ENCODE measurements around the gene PEDS1. TPM values are rescaled to one million over a fixed set of nuclear protein-coding genes. Genes with fewer than 3 reads are reported as not detected.

The PEDS1 gene
- total and polyA plus RNA-seq, 2 of the 8 experiments (the other 6 are each of a cell fraction or from before 2014, with no cell fraction given), result 28.9 to 75.9 TPM

DNA sequence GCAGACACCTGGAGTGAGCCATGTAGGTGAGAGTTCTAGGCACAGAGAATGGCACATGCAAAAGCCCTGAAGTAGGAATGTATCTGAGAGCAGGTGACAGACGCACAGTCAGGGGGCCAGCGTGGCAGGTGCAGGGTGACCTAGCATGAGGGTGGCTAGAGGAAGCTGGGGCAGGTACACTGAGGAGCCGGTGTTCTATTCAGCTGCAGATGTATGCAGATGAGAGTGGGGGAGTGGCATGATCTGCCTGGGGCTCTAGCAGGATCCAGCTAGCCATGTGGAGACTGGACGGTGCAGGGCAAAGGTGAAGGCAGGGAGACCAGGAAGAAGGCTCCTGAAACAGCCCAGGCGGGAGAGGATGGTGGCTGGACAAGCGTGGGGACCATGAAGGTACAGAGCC, 10.7 kb downstream of the PEDS1 start:
- peaks cover 4 to 33% (median 11%) of the 10 kb centered on the region in 4 experiments; a peak in 4 of 8 replicates for H3K36me3 ChIP-seq (ENCODE audit: control insufficient read depth in 2 of 4, insufficient read depth in 4 of 4, low read length in 3 of 4)
- no peaks in the 10 kb centered on the region for H3K23me2 ChIP-seq (ENCODE audit: low read depth, low read length)
- ChIA-PET CTCF (ENCODE audit: partially characterized antibody) (interaction anchor here (1.5 to 6.9 kb wide), 3 partner anchors 10 to 20 kb away, joined by 3 to 61 read pairs (median 8); partner anchors contain the start of gene PEDS1), POLR2A (ENCODE audit: partially characterized antibody) (interaction anchor here (0.6 to 6.9 kb wide), 6 partner anchors 10 to 107 kb away, joined by 3 to 40 read pairs (median 3); partner anchors contain the start of gene PEDS1)
- H2BK120ac ChIP-seq (replicated peaks; ENCODE audit: low read depth, low read length), result no peak overlapping the region
- H4K91ac ChIP-seq (replicated peaks; ENCODE audit: insufficient read length, low read length), result no peak overlapping the region
- no peak overlapping the region for H3K9ac ChIP-seq (replicated peaks in 1 of 4; ENCODE audit: extremely low read depth in 1 of 4, low read depth in 3 of 4, low read length in 3 of 4)
- H3K56ac ChIP-seq (replicated peaks; ENCODE audit: insufficient read length, low read depth, low read length), result no peak overlapping the region
- no peak overlapping the region; a peak in 2 of 8 replicates for H3K4me3 ChIP-seq (ENCODE audit: extremely low read depth in 1 of 4, insufficient read depth in 2 of 4, low read depth in 3 of 4, low read length in 4 of 4)
- H3K4me2 ChIP-seq (ENCODE audit: insufficient read depth in 1 of 2, low read depth in 2 of 2, low read length in 2 of 2), result peak overlapping the region; percentile 33 to 41; a peak in 2 of 4 replicates
- no peak overlapping the region for H3K23ac ChIP-seq (ENCODE audit: insufficient read length)
- H3K27me3 ChIP-seq (replicated peaks in 1 of 4; ENCODE audit: control insufficient read depth in 3 of 4, extremely low read depth in 1 of 4, insufficient read depth in 3 of 4, low read length in 3 of 4), result no peaks in the 10 kb centered on the region
- no peak overlapping the region; the same call in 1 of the 2 replicates for H2BK15ac ChIP-seq (ENCODE audit: low read length)
- WGBS, 2 experiments (ENCODE audit: extremely low coverage in 1 of 2, insufficient coverage in 1 of 2, insufficient read length in 1 of 2, insufficient replicate concordance in 2 of 2, low coverage in 1 of 2, low lambda C conversion rate in 2 of 2, missing lambda C conversion rate in 1 of 2), result 64% methylated on average over 6 of the region's 6 CpGs; no CpG with 5 or more reads in 1 of the 2 experiments
- H4K5ac ChIP-seq (ENCODE audit: insufficient read length, low read depth, low read length), result no peak overlapping the region
- peaks cover 7 to 21% (median 15%) of the 10 kb centered on the region in 4 experiments for H3K4me1 ChIP-seq (replicated peaks in 1 of 4; ENCODE audit: control insufficient read depth in 3 of 4, insufficient read depth in 4 of 4, low read length in 3 of 4)
- no peak for DNase-seq (ENCODE audit: low read depth in 1 of 2, low spot score in 2 of 2)
- H3K4ac ChIP-seq (replicated peaks; ENCODE audit: insufficient read length, low read depth, low read length), result no peak overlapping the region
- H3K27ac ChIP-seq (ENCODE audit: low read depth, low read length), result peak overlapping the region; percentile 68; the same call in 1 of the 2 replicates
- 0 out of 2 replicates have a peak overlapping the region, but pooled peaks have one; percentile 4 for H2AK5ac ChIP-seq (ENCODE audit: low read depth, low read length)
- H3K14ac ChIP-seq (ENCODE audit: insufficient read length), result no peak overlapping the region
- H2BK5ac ChIP-seq (ENCODE audit: low read depth, low read length), result peak overlapping the region; percentile 94
- peaks cover 22% of the 10 kb centered on the region for H3K79me1 ChIP-seq (ENCODE audit: low read depth, low read length)
- H3K9me3 ChIP-seq (ENCODE audit: insufficient read depth in 2 of 2, low read depth in 1 of 2, low read length in 1 of 2), result no peaks in the 10 kb centered on the region
- H2AFZ ChIP-seq (ENCODE audit: low read length), result no peak overlapping the region
- peaks cover 0 to 61% of the 10 kb centered on the region in 2 experiments; a peak in 2 of 4 replicates for H3K79me2 ChIP-seq (ENCODE audit: control insufficient read depth in 1 of 2, insufficient read depth in 2 of 2, low read length in 2 of 2)
- no peak overlapping the region for H2BK20ac ChIP-seq (ENCODE audit: low read length)
- peaks cover 18 to 27% of the 10 kb centered on the region in 2 experiments for H4K20me1 ChIP-seq (replicated peaks in 1 of 2; ENCODE audit: control insufficient read depth in 1 of 2, insufficient read depth in 2 of 2, low read length in 2 of 2)
- FAIRE-seq, result no peak
- H2BK12ac ChIP-seq (ENCODE audit: low read depth, low read length), result no peak overlapping the region
- H4K8ac ChIP-seq (ENCODE audit: extremely low read depth, insufficient read depth, low read length), result peak overlapping the region; percentile 41; the same call in 1 of the 2 replicates
- H3K18ac ChIP-seq (ENCODE audit: extremely low read depth, low read length), result 0 out of 2 replicates have a peak overlapping the region, but pooled peaks have one; percentile 17
- no peak for TF ChIP-seq SUZ12 (IDR thresholded peaks at IDR 0.05; ENCODE audit: low read length)
- TF ChIP-seq GTF2F1 (IDR thresholded peaks at IDR 0.05; ENCODE audit: borderline replicate concordance, low read depth, low read length), result no peak
- TF ChIP-seq BRCA1 (IDR thresholded peaks at IDR 0.05; ENCODE audit: low read depth, low read length), result no peak
- TF ChIP-seq PHF8 (conservative IDR thresholded peaks at IDR 0.05; ENCODE audit: low read depth, low read length), result no peak
- no peak for TF ChIP-seq SIRT6 (IDR thresholded peaks at IDR 0.05; ENCODE audit: low read length)
- TF ChIP-seq SIN3A (conservative IDR thresholded peaks at IDR 0.05 in 1 of 2, IDR thresholded peaks at IDR 0.05 in 1 of 2; ENCODE audit: low read depth in 1 of 2, low read length in 2 of 2), result peak in 1 of 2 experiments; percentile 80; a peak in 2 of 4 replicates
- TF ChIP-seq, protein P1, sequence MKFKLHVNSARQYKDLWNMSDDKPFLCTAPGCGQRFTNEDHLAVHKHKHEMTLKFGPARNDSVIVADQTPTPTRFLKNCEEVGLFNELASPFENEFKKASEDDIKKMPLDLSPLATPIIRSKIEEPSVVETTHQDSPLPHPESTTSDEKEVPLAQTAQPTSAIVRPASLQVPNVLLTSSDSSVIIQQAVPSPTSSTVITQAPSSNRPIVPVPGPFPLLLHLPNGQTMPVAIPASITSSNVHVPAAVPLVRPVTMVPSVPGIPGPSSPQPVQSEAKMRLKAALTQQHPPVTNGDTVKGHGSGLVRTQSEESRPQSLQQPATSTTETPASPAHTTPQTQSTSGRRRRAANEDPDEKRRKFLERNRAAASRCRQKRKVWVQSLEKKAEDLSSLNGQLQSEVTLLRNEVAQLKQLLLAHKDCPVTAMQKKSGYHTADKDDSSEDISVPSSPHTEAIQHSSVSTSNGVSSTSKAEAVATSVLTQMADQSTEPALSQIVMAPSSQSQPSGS (IDR thresholded peaks at IDR 0.05; ENCODE audit: low read length), result no peak
- peak; percentile 30; the same call in 1 of the 2 replicates for TF ChIP-seq GABPA (IDR thresholded peaks at IDR 0.05; ENCODE audit: borderline replicate concordance, insufficient read depth, low read length)
- TF ChIP-seq TCF12 (IDR thresholded peaks at IDR 0.05; ENCODE audit: low read depth, low read length), result peak; percentile 82
- TF ChIP-seq EZH2 (IDR thresholded peaks at IDR 0.05; ENCODE audit: low read depth, low read length, severe bottlenecking), result no peak
- no peak for TF ChIP-seq RBBP5 (IDR thresholded peaks at IDR 0.05; ENCODE audit: borderline replicate concordance, low read depth, low read length)
